Measurements from ENCODE around the gene DAB2IP.
A peak's percentile ranks its signal among the peaks of the same experiment; 100 is the strongest.

The DAB2IP gene

GRCh38 chr9:121651295-121652020 is at the start of gene DAB2IP:
TSS of gene DAB2IP (plus strand) at chr9:121651634. CDS start at chr9:121651776, 142 bp downstream.
- DNase-seq (ENCODE audit: low spot score) = no peak
- peak; percentile 43 for ATAC-seq (ENCODE audit: low read depth)
- Histone ChIP-seq H3K9me3 (ENCODE audit: severe bottlenecking) (no peaks in the 10 kb centered on the region), H3K27ac (ENCODE audit: poor library complexity, severe bottlenecking) (no peak within 1 kb of the TSS), H3K27me3 (ENCODE audit: insufficient read depth, poor library complexity, severe bottlenecking) (peaks cover 31% of the 10 kb centered on the region), H3K4me1 (ENCODE audit: insufficient read depth, poor library complexity, severe bottlenecking) (peaks cover 5% of the 10 kb centered on the region), H3K4me3 (ENCODE audit: severe bottlenecking) (peak within 1 kb of the TSS; percentile 23), H3K36me3 (ENCODE audit: low read depth) (no peaks in the 10 kb centered on the region)
- no peak for TF ChIP-seq CTCF (IDR thresholded peaks at IDR 0.05; ENCODE audit: poor library complexity, severe bottlenecking)

GRCh38 chr9:121603028-121603427 is 48.4 kb upstream of the DAB2IP start:
- H3K4me3 ChIP-seq (ENCODE audit: severe bottlenecking) = no peak overlapping the region
- no peak overlapping the region for H3K27ac ChIP-seq (ENCODE audit: poor library complexity, severe bottlenecking)
- ATAC-seq (ENCODE audit: low read depth) = no peak
- TF ChIP-seq CTCF (IDR thresholded peaks at IDR 0.05; ENCODE audit: poor library complexity, severe bottlenecking) = no peak
- H3K27me3 ChIP-seq (ENCODE audit: insufficient read depth, poor library complexity, severe bottlenecking) = peaks cover 8% of the 10 kb centered on the region
- DNase-seq (ENCODE audit: low spot score) = no peak
- H3K9me3 ChIP-seq (ENCODE audit: severe bottlenecking) = no peaks in the 10 kb centered on the region
- H3K4me1 ChIP-seq (ENCODE audit: insufficient read depth, poor library complexity, severe bottlenecking) = no peaks in the 10 kb centered on the region
- H3K36me3 ChIP-seq (ENCODE audit: low read depth) = no peaks in the 10 kb centered on the region

GRCh38 chr9:121604242-121604641 is 47.2 kb upstream of the DAB2IP start:
- no peaks in the 10 kb centered on the region for H3K9me3 ChIP-seq (ENCODE audit: severe bottlenecking)
- peaks cover 2% of the 10 kb centered on the region for H3K27me3 ChIP-seq (ENCODE audit: insufficient read depth, poor library complexity, severe bottlenecking)
- no peaks in the 10 kb centered on the region for H3K4me1 ChIP-seq (ENCODE audit: insufficient read depth, poor library complexity, severe bottlenecking)
- TF ChIP-seq CTCF (IDR thresholded peaks at IDR 0.05; ENCODE audit: poor library complexity, severe bottlenecking) = no peak
- no peak overlapping the region for H3K4me3 ChIP-seq (ENCODE audit: severe bottlenecking)
- H3K27ac ChIP-seq (ENCODE audit: poor library complexity, severe bottlenecking) = no peak overlapping the region
- no peak for ATAC-seq (ENCODE audit: low read depth)
- DNase-seq (ENCODE audit: low spot score) = no peak
- no peaks in the 10 kb centered on the region for H3K36me3 ChIP-seq (ENCODE audit: low read depth)

GRCh38 chr9:121604654-121605053 is 46.8 kb upstream of the DAB2IP start:
- ATAC-seq (ENCODE audit: low read depth) (no peak), DNase-seq (ENCODE audit: low spot score) (no peak)
- H3K4me1 ChIP-seq (ENCODE audit: insufficient read depth, poor library complexity, severe bottlenecking) = peaks cover 3% of the 10 kb centered on the region
- H3K27me3 ChIP-seq (ENCODE audit: insufficient read depth, poor library complexity, severe bottlenecking) = peaks cover 2% of the 10 kb centered on the region
- no peak overlapping the region for H3K27ac ChIP-seq (ENCODE audit: poor library complexity, severe bottlenecking)
- TF ChIP-seq CTCF (IDR thresholded peaks at IDR 0.05; ENCODE audit: poor library complexity, severe bottlenecking) = no peak
- H3K4me3 ChIP-seq (ENCODE audit: severe bottlenecking) = no peak overlapping the region
- H3K9me3 ChIP-seq (ENCODE audit: severe bottlenecking) = no peaks in the 10 kb centered on the region
- no peaks in the 10 kb centered on the region for H3K36me3 ChIP-seq (ENCODE audit: low read depth)
